MM.1S (cell line): ENCODE data around the gene C9orf152.

Source experiments
- DNase-seq: peaks from one replicate; pipeline ENCODE4 v3.0.0-alpha.2; 2015
- H2AFZ ChIP-seq: fragments of 300-600 bp; sonication (generic); 2 replicates; pipeline ENCODE4 v1.6.0; 2016; ENCODE audit warnings: antibody characterized with exemption, low read length
- H3F3A ChIP-seq: fragments of 300-600 bp; sonication (generic); 2 replicates; pipeline ENCODE4 v1.6.1; 2016; ENCODE audit warnings: mild to moderate bottlenecking, antibody characterized with exemption, low read length, moderate library complexity, mixed read lengths; ENCODE audit not compliant: insufficient read depth
- H3K27ac ChIP-seq: fragments of 300-600 bp; sonication (generic); 2 replicates; pipeline ENCODE4 v1.5.1; 2016; ENCODE audit warnings: mild to moderate bottlenecking, low read length
- H3K27me3 ChIP-seq: fragments of 300-600 bp; sonication (generic); replicated peaks from 2 replicates; pipeline ENCODE4 v1.6.0; 2016; ENCODE audit warnings: low read length; ENCODE audit not compliant: insufficient read depth
- H3K36me3 ChIP-seq: fragments of 300-600 bp; sonication (generic); replicated peaks from 2 replicates; pipeline ENCODE4 v1.6.1; 2016; ENCODE audit warnings: mild to moderate bottlenecking, low read length, mixed read lengths; ENCODE audit not compliant: insufficient read depth
- H3K4me1 ChIP-seq: fragments of 300-600 bp; sonication (generic); 2 replicates; pipeline ENCODE4 v1.6.1; 2016; ENCODE audit warnings: low read length, mixed read lengths
- H3K4me2 ChIP-seq: fragments of 300-600 bp; sonication (generic); 2 replicates; pipeline ENCODE4 v1.6.0; 2016; ENCODE audit warnings: low read depth, low read length
- H3K4me3 ChIP-seq: fragments of 300-600 bp; sonication (generic); 2 replicates; pipeline ENCODE4 v1.5.1; 2016; ENCODE audit warnings: low read length, mixed read lengths
- H3K79me2 ChIP-seq: fragments of 300-600 bp; sonication (generic); 2 replicates; pipeline ENCODE4 v1.6.1; 2016; ENCODE audit warnings: mixed run types, low read length, mixed read lengths
- H3K9ac ChIP-seq: fragments of 300-600 bp; sonication (generic); 2 replicates; pipeline ENCODE4 v1.6.1; 2016; ENCODE audit warnings: low read length, mixed read lengths
- H3K9me2 ChIP-seq: fragments of 300-600 bp; sonication (generic); replicated peaks from 2 replicates; pipeline ENCODE4 v1.6.1; 2016; ENCODE audit warnings: mild to moderate bottlenecking, low read length, mixed read lengths; ENCODE audit not compliant: insufficient read depth
- H3K9me3 ChIP-seq: fragments of 300-600 bp; sonication (generic); replicated peaks from 2 replicates; pipeline ENCODE4 v1.6.1; 2016; ENCODE audit warnings: mild to moderate bottlenecking, low read length, mixed read lengths; ENCODE audit not compliant: insufficient read depth
- H4K20me1 ChIP-seq: fragments of 300-600 bp; sonication (generic); 2 replicates; pipeline ENCODE4 v1.6.1; 2016; ENCODE audit warnings: mild to moderate bottlenecking, low read length, moderate library complexity, mixed read lengths; ENCODE audit not compliant: insufficient read depth
- CTCF ChIP-seq: fragments of 300-600 bp; sonication (generic); IDR thresholded peaks from 2 replicates; pipeline ENCODE4 v1.5.1; 2016; ENCODE audit warnings: antibody characterized with exemption, low read length, mixed read lengths
- EZH2 ChIP-seq: fragments of 300-600 bp; sonication (generic); optimal IDR thresholded peaks from 2 replicates; pipeline ENCODE3; 2017; ENCODE audit warnings: low read depth, mild to moderate bottlenecking, antibody characterized with exemption, low read length, mixed read lengths
- EZH2phosphoT487 ChIP-seq: fragments of 300-600 bp; sonication (generic); IDR thresholded peaks from 2 replicates; pipeline ENCODE4 v1.6.1; 2018; ENCODE audit warnings: antibody characterized with exemption, low read length

Gene C9orf152

GRCh38 chr9:110248361-110248760 lies 40.4 kb upstream of the C9orf152 start:
- Histone ChIP-seq H3K9ac (no peak overlapping the region), H3K36me3 (peaks cover 38% of the 10 kb centered on the region), H3F3A (0 out of 2 replicates have a peak, but pooled peaks cover 6% of the 10 kb centered on the region), H3K79me2 (peaks cover 69% of the 10 kb centered on the region), H3K4me1 (no peaks in the 10 kb centered on the region; the same call in 1 of the 2 replicates), H3K9me3 (no peaks in the 10 kb centered on the region), H4K20me1 (peaks cover 32% of the 10 kb centered on the region), H3K27me3 (no peaks in the 10 kb centered on the region), H3K9me2 (no peaks in the 10 kb centered on the region), H3K4me3 (no peak overlapping the region), H3K27ac (no peak overlapping the region), H2AFZ (no peak overlapping the region), H3K4me2 (no peak overlapping the region)
- no peak for DNase-seq
- TF ChIP-seq EZH2 (no peak), CTCF (no peak), EZH2phosphoT487 (no peak)

GRCh38 chr9:110246214-110246613 lies 38.3 kb upstream of the C9orf152 start:
- peaks cover 41% of the 10 kb centered on the region for H3K36me3 ChIP-seq
- peaks cover 47% of the 10 kb centered on the region for H3K79me2 ChIP-seq

GRCh38 chr9:110244616-110245015 lies 36.7 kb upstream of the C9orf152 start:
- no peaks in the 10 kb centered on the region for H3K4me1 ChIP-seq
- no peaks in the 10 kb centered on the region for H3K9me2 ChIP-seq
- 0 out of 2 replicates have a peak, but pooled peaks cover 4% of the 10 kb centered on the region for H4K20me1 ChIP-seq
- H3K79me2 ChIP-seq, result peaks cover 31% of the 10 kb centered on the region
- H3K9ac ChIP-seq, result no peak overlapping the region
- H3K27ac ChIP-seq, result no peak overlapping the region
- no peak overlapping the region for H3K4me3 ChIP-seq
- H3K36me3 ChIP-seq, result peaks cover 31% of the 10 kb centered on the region
- DNase-seq, result no peak
- H3K27me3 ChIP-seq, result no peaks in the 10 kb centered on the region
- no peak overlapping the region for H3K4me2 ChIP-seq
- H3F3A ChIP-seq, result peaks cover 11% of the 10 kb centered on the region; the same call in 1 of the 2 replicates
- TF ChIP-seq EZH2phosphoT487 (no peak), CTCF (no peak), EZH2 (no peak)
- no peak overlapping the region for H2AFZ ChIP-seq
- no peaks in the 10 kb centered on the region for H3K9me3 ChIP-seq

More at GRCh38 chr9:110246214-110246613, 38.3 kb upstream of the C9orf152 start:
- peaks cover 14% of the 10 kb centered on the region; the same call in 1 of the 2 replicates for H4K20me1 ChIP-seq
- no peaks in the 10 kb centered on the region for H3K27me3 ChIP-seq
- H3K9me3 ChIP-seq, result no peaks in the 10 kb centered on the region
- H3F3A ChIP-seq, result peaks cover 6% of the 10 kb centered on the region; the same call in 1 of the 2 replicates
- H3K9me2 ChIP-seq, result no peaks in the 10 kb centered on the region
- no peak for DNase-seq
- H3K4me3 ChIP-seq, result no peak overlapping the region
- H3K27ac ChIP-seq, result no peak overlapping the region
- no peak overlapping the region for H3K4me2 ChIP-seq
- no peak for TF ChIP-seq CTCF
- TF ChIP-seq EZH2, result no peak
- no peak for TF ChIP-seq EZH2phosphoT487
- no peaks in the 10 kb centered on the region; the same call in 1 of the 2 replicates for H3K4me1 ChIP-seq
- H2AFZ ChIP-seq, result no peak overlapping the region
- no peak overlapping the region for H3K9ac ChIP-seq
